NOMO-1 treated with dmso at 0.1 percent for 144 hours (cell line): ENCODE data around the gene ATP1A4.
A peak's percentile ranks its signal among the peaks of the same experiment; 100 is the strongest.
"Not testable (repeated sequence)": the region's sequence is repeated elsewhere in the genome, so short reads cannot be mapped to it uniquely, and the experiment has no call there.

Experiments
- DNase-seq: peaks from one replicate; lab custom pipeline; 2025; ENCODE audit not compliant: unreplicated experiment; lab: John Stamatoyannopoulos, UW

Gene ATP1A4

DNA sequence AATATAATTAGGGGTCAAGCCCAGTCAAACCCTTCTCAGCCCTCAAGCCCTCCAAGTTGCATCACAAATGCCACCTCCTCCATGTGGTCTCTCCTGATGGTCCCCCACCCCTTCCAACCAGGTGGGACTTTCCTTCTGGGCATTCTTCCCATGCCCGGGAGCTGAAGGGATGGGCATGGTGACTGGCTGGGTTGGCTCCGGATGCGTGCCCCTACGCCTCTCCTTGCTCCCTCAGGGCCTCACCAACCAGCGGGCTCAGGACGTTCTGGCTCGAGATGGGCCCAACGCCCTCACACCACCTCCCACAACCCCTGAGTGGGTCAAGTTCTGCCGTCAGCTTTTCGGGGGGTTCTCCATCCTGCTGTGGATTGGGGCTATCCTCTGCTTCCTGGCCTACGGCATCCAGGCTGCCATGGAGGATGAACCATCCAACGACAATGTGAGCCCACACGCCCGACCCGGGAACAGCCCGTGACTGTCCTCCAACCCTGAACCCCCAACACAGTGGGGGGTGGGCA, 28.4 kb upstream of the ATP1A4 start:
- DNase-seq, result no peak

DNA sequence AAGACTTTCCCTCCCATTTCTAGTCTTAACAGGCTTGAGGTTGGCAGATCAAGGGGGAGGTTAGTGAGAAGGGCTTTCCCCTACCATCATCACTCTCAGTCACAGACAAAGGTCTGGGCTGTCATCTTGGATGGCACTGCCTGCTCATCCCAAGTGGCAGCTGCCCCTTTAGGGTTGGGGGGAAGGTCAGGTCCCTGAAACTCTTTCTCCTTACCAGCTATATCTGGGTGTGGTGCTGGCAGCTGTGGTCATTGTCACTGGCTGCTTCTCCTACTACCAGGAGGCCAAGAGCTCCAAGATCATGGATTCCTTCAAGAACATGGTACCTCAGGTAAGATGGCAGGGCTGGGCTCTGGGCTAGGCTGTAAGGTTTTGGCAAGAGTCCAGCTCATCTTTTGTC, 27.7 kb upstream of the ATP1A4 start:
- no peak for DNase-seq

GRCh38 chr1:160124705-160125478, 26.5 kb upstream of the ATP1A4 start:
- no peak for DNase-seq

GRCh38 chr1:160125746-160126145, 25.7 kb upstream of the ATP1A4 start:
- no peak for DNase-seq

DNA sequence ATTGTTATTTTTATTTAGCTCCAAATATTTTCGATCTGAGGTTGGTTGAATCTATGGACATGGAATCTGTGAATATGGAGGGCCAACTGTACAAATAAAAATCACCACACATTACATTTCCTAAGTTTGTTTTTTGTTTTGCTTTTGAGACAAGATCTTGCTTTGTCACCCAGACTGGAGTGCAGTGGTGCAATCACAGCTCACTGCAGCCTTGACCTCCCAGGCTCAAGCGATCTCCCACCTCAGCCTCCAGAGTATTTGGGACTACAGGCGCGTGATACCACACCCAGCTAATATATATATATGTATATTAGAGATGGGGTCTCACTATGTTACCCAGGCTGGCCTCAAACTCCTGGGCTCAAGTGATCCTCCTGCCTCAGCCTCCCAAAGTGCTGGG, 25.1 kb upstream of the ATP1A4 start:
- DNase-seq, result not testable (repeated sequence)

DNA sequence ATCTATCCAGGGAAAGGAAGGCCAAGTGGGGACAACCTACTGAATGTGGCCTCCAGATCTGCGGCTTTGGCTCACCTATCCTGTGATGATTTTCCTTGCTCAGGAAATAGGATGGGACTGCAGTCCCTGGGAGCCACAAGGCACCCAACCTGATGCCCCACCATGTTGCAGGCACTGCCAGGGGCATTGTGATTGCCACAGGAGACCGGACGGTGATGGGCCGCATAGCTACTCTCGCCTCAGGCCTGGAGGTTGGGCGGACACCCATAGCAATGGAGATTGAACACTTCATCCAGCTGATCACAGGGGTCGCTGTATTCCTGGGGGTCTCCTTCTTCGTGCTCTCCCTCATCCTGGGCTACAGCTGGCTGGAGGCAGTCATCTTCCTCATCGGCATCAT, 24.0 kb upstream of the ATP1A4 start:
- DNase-seq, result no peak

DNA sequence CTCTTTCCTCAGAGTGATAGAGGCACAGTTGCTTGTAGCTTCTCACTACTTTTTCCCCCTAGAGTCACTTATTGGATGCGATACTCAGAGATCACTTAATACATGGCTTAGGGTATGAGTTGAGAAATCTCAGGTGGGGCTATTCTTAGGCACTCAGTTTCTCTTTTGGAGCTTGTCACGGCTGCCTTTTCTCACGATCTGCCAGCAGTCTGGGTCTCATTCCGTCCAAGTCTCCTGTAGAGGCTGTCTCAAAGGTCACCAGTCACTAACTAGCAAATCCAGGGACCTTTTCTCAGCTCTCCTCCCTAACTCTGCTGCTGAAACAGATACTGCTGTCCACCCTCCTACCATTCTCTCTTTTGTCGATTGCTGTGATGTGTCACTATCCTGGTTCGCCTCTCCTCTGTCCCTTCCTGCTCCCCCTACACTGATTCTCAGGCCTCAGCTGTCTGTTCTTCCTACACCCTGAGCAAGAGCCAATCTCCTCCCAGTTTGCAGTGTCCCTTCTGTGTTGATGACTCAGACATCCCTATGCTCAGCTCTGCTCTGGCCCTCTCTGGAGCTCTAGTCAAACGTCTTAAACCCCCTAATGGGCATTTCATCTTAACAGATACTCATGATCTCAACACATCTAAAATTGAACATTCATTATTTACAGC, 23.4 kb upstream of the ATP1A4 start:
- no peak for DNase-seq

- DNase-seq, result no peak
Observed at GRCh38 chr1:160128636-160129035, 22.8 kb upstream of the ATP1A4 start.

- no peak for DNase-seq
Observed at GRCh38 chr1:160129046-160129445, 22.4 kb upstream of the ATP1A4 start.

DNA sequence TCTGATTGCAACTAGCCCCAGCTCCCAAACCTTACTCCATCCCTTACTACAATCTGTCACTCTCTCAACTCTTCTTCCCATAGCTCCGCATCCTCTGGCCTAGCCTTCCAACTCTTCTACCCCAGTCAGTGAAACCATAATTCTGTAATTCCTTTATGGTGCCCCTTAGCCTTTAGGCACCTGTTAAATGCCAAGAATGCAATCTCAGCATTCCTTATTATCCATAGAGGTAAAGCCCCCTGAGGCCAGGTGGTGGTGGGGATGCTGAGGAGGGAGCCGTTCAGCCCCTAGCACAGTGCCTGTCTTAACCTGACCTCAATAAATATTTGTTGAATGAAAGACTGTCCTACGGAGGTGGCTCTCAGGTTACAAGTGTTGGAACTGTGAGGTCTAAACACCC, 21.8 kb upstream of the ATP1A4 start:
- DNase-seq, result no peak

GRCh38 chr1:160129966-160130365, 21.4 kb upstream of the ATP1A4 start:
- DNase-seq, result no peak

- DNase-seq, result no peak
Observed at GRCh38 chr1:160130486-160130885, 20.9 kb upstream of the ATP1A4 start.

DNA sequence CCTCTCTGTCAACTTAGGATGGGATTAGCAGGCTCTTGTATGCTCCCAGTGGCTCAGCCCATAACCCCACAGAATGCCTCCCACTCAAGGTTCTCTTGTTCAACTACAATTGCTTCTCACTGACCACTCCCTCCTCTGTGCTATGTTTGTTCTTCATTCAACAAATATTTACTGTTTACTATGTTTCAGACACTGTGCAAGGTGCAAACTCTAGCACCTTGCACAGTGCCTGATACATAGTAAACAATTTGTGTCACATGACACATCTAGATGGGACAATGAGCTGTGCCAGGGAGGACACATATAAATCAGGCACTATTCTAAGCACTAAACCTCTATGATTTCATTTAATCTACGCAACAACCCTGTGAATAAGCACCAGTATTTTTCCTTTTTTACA, 20.5 kb upstream of the ATP1A4 start:
- no peak for DNase-seq

DNA sequence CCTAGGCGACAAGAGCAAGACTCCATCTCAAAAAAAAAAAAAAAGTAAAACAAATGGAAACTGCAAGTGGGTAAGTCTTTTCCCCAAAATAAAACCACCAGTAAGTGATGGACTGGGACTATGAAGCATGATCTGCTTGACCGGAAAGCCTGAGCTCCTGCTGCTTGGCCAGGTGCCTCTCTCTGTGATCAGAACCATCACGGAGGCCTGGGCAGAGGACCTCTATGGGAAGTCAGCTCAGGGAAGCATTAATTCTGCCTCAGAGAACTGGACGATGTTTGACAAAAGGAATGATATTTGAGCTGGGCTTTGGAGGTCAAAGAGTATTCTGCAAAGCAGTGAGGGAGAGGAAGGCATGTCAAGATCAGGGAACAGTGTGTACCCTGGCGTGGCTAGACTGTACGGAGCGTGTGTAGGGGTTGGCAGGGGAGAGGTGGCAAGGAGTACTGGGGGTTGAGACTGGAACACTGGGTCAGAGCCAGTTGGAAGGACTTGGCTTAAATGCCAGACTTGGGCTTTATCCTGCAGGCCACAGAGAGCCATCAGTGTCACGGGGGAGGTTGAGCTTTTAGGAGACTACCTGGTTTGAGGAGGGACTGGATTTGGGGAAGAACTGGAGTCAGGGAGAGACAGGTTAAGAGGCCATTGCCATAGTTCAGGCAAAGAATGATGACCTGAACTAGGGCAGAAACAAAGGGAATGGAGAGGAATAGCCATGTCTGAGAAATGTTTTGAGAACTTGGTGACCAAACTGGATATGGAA, 19.4 kb upstream of the ATP1A4 start:
- no peak for DNase-seq

DNA sequence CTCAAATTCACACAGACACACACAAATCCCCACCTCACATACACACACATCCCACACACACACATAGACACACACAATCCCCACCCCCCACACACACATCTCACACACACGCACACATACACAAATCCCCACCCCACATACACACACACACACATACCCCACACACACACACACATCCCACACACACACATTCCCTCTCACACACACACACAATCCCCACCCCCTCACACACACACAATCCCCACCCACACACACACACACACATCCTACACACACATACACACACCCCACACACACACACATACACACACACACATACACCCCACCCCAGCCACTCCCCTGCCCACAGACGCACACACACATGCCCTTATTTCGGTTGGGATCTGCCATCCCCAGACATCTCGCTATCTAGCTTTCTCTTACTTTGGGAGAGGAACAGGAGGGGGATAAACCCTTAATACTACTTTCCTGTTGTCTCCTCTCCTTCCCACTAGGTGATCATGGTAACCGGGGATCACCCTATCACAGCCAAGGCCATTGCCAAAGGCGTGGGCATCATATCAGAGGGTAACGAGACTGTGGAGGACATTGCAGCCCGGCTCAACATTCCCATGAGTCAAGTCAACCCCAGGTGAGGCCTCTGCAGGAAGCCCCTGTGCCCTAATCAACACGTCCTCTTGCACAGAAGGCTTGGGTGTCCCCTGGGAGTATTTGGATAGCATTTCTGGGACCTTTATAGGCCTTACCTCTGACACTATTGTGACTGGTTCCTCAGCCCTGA, 17.2 kb upstream of the ATP1A4 start:
- DNase-seq, result no peak

- peak; percentile 28 for DNase-seq
Observed at GRCh38 chr1:160134791-160135572, 16.4 kb upstream of the ATP1A4 start.

DNA sequence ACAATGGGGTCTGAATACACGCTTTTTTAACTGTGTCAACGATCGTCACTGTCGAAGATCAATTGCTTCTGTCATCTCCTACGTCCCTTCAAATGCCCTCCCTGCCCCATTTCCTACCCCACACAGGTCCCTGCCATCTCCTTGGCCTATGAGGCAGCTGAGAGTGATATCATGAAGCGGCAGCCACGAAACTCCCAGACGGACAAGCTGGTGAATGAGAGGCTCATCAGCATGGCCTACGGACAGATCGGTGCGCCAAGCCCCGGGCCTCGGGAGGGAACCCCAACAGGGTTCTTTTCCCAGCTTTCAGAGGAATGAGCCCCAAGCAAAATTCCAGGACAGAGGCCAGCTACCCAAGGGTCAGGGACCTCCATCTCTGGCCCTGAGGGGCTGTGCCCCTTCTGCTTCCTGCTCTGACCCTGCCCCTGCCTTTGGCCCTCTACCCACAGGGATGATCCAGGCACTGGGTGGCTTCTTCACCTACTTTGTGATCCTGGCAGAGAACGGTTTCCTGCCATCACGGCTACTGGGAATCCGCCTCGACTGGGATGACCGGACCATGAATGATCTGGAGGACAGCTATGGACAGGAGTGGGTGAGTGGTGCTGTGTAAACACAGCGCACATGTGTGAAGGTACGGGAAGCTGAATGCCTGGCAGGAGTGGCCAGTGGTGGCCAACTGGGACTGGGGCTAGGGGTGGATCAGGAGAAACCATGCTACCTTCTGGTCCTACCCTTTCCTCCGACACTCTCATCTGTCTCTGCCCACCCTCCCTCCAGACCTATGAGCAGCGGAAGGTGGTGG, 15.1 kb upstream of the ATP1A4 start:
- no peak for DNase-seq

DNA sequence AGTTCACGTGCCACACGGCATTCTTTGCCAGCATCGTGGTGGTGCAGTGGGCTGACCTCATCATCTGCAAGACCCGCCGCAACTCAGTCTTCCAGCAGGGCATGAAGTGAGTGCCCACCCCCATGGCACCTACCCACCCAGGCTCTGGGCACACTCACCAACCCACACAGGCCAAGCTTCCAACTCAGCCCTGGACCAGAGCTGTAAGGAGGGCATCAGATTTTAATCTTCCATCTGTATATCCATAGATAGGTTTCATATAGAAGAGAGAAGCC, 14.5 kb upstream of the ATP1A4 start:
- no peak for DNase-seq

GRCh38 chr1:160137216-160137862, 14.1 kb upstream of the ATP1A4 start:
- no peak for DNase-seq
